Effector memory CD4-positive, alpha-beta T cell (primary cell): ENCODE measurements around the gene RASAL2.

Source experiments
- DNase-seq, 3 donors: peaks; one replicate each; pipeline ENCODE4 v3.0.0-alpha.2; 2020
- H3K27ac ChIP-seq: 2 replicates; pipeline ENCODE4 v1.7.0; 2013; ENCODE audit warnings: mild to moderate bottlenecking, low read length, moderate library complexity; ENCODE audit not compliant: insufficient read depth, poor library complexity, severe bottlenecking
- H3K27me3 ChIP-seq: replicated peaks from 2 replicates; pipeline ENCODE4 v1.7.0; 2013; ENCODE audit warnings: mild to moderate bottlenecking, low read length; ENCODE audit not compliant: insufficient read depth, control insufficient read depth, poor library complexity, severe bottlenecking
- H3K36me3 ChIP-seq: 2 replicates; pipeline ENCODE4 v1.7.0; 2013; ENCODE audit warnings: mild to moderate bottlenecking, low read length, moderate library complexity; ENCODE audit not compliant: control insufficient read depth, insufficient read depth
- H3K4me1 ChIP-seq: 2 replicates; pipeline ENCODE4 v1.7.0; 2013; ENCODE audit warnings: low read length, mild to moderate bottlenecking; ENCODE audit not compliant: control insufficient read depth, insufficient read depth, poor library complexity, severe bottlenecking
- H3K4me3 ChIP-seq: 2 replicates; pipeline ENCODE4 v1.7.0; 2013; ENCODE audit warnings: low read length, low read depth, mild to moderate bottlenecking; ENCODE audit not compliant: insufficient read depth, poor library complexity, severe bottlenecking
- H3K9me3 ChIP-seq: 2 replicates; pipeline ENCODE4 v1.7.0; 2013; ENCODE audit warnings: mild to moderate bottlenecking, low read length, moderate library complexity; ENCODE audit not compliant: control insufficient read depth

The RASAL2 gene

DNA sequence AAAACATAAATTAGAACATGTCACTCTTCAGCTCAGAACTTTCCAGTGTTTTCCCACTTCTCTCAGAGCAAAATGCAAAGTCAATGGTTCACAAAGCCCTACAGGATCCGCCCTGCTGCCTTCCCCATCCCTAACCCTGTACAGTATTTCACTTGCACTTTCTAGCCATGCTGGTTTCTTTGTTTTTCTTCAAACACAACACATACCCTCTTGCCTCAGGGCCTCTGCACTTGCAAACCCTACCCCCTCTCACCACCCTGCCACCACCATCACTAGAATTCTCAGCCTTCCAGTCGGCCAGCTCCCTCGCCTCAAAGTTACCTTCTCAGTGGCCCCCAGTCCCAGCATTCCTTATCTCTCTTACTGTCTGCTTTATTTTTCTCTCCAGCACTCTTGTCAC is 436.6 kb downstream of the RASAL2 start:
- Histone ChIP-seq H3K4me3 (no peak overlapping the region), H3K27ac (no peak overlapping the region)

DNA sequence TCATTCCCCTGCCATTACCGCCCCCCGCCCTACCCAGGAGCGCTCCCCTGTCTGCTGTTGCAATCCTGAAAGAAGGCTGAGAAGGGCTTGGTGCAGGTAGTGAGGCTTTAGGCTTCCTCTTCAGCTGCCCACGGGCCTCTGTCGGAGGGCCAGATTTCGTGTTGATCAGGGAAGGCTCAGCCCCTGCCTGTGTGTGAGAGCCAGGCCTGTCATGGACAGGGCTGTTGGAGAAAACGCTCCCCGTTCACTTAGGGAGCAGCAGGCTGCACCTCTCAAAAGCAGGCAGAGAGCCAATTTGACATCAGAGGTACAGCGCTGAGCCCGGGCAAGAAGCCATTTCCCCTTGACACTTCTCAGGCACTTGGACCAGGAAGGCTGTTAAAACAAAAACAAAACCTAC is 438.0 kb downstream of the RASAL2 start:
- no peaks in the 10 kb centered on the region for H3K9me3 ChIP-seq
- no peaks in the 10 kb centered on the region for H3K27me3 ChIP-seq
- no peak for DNase-seq
- no peak overlapping the region for H3K27ac ChIP-seq
- no peaks in the 10 kb centered on the region for H3K36me3 ChIP-seq
- no peaks in the 10 kb centered on the region for H3K4me1 ChIP-seq
- H3K4me3 ChIP-seq, result no peak overlapping the region

More for the DNA sequence above, 436.6 kb downstream of the RASAL2 start:
- H3K4me1 ChIP-seq, result no peaks in the 10 kb centered on the region
- H3K9me3 ChIP-seq, result no peaks in the 10 kb centered on the region
- no peaks in the 10 kb centered on the region for H3K36me3 ChIP-seq
- H3K27me3 ChIP-seq, result no peaks in the 10 kb centered on the region
- no peak for DNase-seq

DNA sequence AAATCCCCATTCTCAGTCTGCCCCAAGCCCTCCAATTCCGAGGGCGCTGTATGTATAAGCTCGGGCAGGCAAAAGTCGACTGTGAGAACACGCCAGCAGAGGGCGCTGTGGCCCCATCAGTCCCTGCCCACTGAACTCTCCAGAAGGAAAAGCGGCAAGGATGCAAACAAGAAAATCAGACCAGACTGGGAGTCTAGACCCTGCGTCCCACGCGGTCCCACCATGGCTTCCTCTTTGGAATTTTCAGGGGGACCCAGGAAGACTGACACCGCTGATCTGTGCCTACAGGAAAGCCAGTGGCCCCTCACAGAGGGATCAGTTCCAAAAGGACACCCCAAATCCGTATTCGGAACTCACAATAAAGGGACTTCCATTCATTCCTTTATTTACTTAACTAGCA is 438.5 kb downstream of the RASAL2 start:
- no peaks in the 10 kb centered on the region for H3K4me1 ChIP-seq

GRCh38 chr1:178533121-178533946 is 439.4 kb downstream of the RASAL2 start:
- Histone ChIP-seq H3K27me3 (no peaks in the 10 kb centered on the region), H3K9me3 (no peaks in the 10 kb centered on the region), H3K4me1 (no peaks in the 10 kb centered on the region), H3K27ac (no peak overlapping the region), H3K4me3 (no peak overlapping the region), H3K36me3 (no peaks in the 10 kb centered on the region)
- no peak for DNase-seq

More for the DNA sequence above, 438.5 kb downstream of the RASAL2 start:
- H3K27me3 ChIP-seq, result no peaks in the 10 kb centered on the region
- H3K36me3 ChIP-seq, result no peaks in the 10 kb centered on the region
- H3K4me3 ChIP-seq, result no peak overlapping the region
- H3K27ac ChIP-seq, result no peak overlapping the region
- H3K9me3 ChIP-seq, result no peaks in the 10 kb centered on the region
- DNase-seq, result peak; percentile 25 to 53 (median 29)
